Gastroesophageal sphincter (tissue), 4 donors: ENCODE results near the gene SLC38A1. TPM values are rescaled to one million over a fixed set of nuclear protein-coding genes. Genes with fewer than 3 reads are reported as not detected.

ENCODE experiments used
- ATAC-seq: fragments of 150-250 bp; one replicate; pipeline ENCODE4 v1.9.1; 2016; ENCODE audit warnings: mild to moderate bottlenecking, moderate library complexity
- H3K27ac ChIP-seq, 4 donors: fragments of 200-600 bp; sonication (generic) in 3 of 4; 1 replicate in 3 of 4; 2 replicates in 1 of 4; pipeline ENCODE4 v1.5.1; 2016 to 2019
- H3K27me3 ChIP-seq: fragments of 200-600 bp; sonication (generic); one replicate; pipeline ENCODE4 v1.5.1; 2019
- H3K36me3 ChIP-seq, 2 donors: fragments of 200-600 bp; sonication (generic); one replicate each; pipeline ENCODE4 v1.5.1; 2019; ENCODE audit warnings: control low read depth in 1 of 2
- H3K4me1 ChIP-seq, 3 donors: fragments of 200-600 bp; sonication (generic); 1 replicate in 2 of 3; 2 replicates in 1 of 3; pipeline ENCODE4 v1.5.1; 2016 to 2019; ENCODE audit warnings: control low read depth in 2 of 3
- H3K4me3 ChIP-seq, 2 donors: fragments of 200-600 bp; sonication (generic); one replicate each; pipeline ENCODE4 v1.5.1; 2019; ENCODE audit warnings: mild to moderate bottlenecking in 1 of 2, moderate library complexity in 1 of 2
- H3K9me3 ChIP-seq, 3 donors: fragments of 200-600 bp; sonication (generic); one replicate each; pipeline ENCODE4 v1.5.1; 2017 to 2019; ENCODE audit warnings: control low read depth in 2 of 3
- EP300 ChIP-seq: sonication (generic); formaldehyde crosslinking; IDR thresholded peaks from one replicate; pipeline ENCODE4 v1.6.1; 2017; ENCODE audit warnings: antibody characterized with exemption, mild to moderate bottlenecking
- POLR2A ChIP-seq, 2 donors: fragments of 450-650 bp; IDR thresholded peaks; one replicate each; pipeline ENCODE4 v1.6.1; 2017; ENCODE audit warnings: antibody characterized with exemption in 2 of 2, mild to moderate bottlenecking in 2 of 2, moderate library complexity in 1 of 2
- POLR2AphosphoS5 ChIP-seq: sonication (generic); formaldehyde crosslinking; IDR thresholded peaks from one replicate; pipeline ENCODE4 v1.6.1; 2017; ENCODE audit warnings: antibody characterized with exemption
- WGBS, 2 donors: methylation state at CpG; one replicate each; pipeline ENCODE4 v1.1.5; 2018; ENCODE audit warnings: low coverage in 1 of 2; 5-methylcytosine and 5-hydroxymethylcytosine counted together
- total RNA-seq, 4 donors: library from RNA; depleted of rRNA; stranded (reverse); fragments of >200 nt; gene quantifications; one replicate each; pipeline ENCODE4 v1.1.0, GENCODE V29; 2016
- TF ChIP-seq, protein P1 (sequence below), 4 experiments: fragments of 200-600 bp in 2 of 4; fragments of 450-650 bp in 2 of 4; sonication (generic) in 1 of 4; IDR thresholded peaks; one replicate each; pipeline ENCODE4 v1.5.1; 2017 to 2019; ENCODE audit warnings: antibody characterized with exemption in 4 of 4, mild to moderate bottlenecking in 2 of 4, moderate library complexity in 2 of 4

The SLC38A1 gene
- total RNA-seq, 4 donors from 2014 or later: 175 to 273 (median 195) TPM

DNA sequence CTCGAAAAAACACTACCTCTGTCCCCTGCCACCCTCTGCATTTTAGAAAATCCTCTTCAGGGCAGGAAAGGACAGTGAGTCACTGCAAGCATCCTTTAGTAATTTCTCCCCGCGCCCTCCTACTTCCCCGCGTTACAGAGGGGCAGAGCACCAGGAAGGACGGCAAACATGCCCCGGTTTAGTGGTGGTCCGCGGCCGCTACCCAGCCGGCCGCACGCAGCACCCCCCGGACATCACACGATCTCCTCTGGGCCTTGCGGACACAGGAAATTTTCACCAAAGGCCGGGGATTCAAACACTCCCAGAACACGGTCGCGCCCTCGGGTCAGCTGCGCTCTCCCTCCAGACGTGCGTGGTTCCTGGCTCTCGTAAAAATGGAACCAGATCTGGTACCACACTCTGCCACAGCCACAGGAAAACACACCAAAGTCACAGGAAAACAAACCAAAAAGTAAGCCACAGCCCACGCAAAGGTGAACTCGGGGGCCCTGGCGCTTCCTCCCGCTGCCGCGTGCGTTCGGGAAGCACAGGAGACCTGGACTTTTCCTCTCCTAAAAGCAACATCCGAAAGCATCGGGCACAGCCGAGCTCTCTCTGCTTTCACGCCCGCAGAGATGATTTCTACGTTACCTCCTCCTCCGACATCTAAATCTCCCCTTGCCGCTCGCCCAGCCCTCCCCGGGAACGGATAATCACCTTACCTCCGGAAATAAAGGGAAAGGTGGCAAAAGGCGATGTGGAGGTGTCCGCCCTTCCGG is 839 bp downstream of the SLC38A1 start:
- Histone ChIP-seq H3K9me3 (no peaks in the 10 kb centered on the region), H3K27me3 (peaks cover 7% of the 10 kb centered on the region), H3K4me1 (peaks cover 1 to 53% (median 4%) of the 10 kb centered on the region in 3 donors), H3K27ac (peak overlapping the region; percentile 89 to 95 (median 91)), H3K36me3 (no peaks in the 10 kb centered on the region), H3K4me3 (peak overlapping the region; percentile 63 to 69)
- 0% methylated on average over 5 to 13 of the region's 48 CpGs for WGBS, 2 donors
- no peak for ATAC-seq
- no peak for TF ChIP-seq EP300
- no peak for TF ChIP-seq POLR2AphosphoS5
- TF ChIP-seq, protein P1, sequence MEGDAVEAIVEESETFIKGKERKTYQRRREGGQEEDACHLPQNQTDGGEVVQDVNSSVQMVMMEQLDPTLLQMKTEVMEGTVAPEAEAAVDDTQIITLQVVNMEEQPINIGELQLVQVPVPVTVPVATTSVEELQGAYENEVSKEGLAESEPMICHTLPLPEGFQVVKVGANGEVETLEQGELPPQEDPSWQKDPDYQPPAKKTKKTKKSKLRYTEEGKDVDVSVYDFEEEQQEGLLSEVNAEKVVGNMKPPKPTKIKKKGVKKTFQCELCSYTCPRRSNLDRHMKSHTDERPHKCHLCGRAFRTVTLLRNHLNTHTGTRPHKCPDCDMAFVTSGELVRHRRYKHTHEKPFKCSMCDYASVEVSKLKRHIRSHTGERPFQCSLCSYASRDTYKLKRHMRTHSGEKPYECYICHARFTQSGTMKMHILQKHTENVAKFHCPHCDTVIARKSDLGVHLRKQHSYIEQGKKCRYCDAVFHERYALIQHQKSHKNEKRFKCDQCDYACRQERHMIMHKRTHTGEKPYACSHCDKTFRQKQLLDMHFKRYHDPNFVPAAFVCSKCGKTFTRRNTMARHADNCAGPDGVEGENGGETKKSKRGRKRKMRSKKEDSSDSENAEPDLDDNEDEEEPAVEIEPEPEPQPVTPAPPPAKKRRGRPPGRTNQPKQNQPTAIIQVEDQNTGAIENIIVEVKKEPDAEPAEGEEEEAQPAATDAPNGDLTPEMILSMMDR (IDR thresholded peaks at IDR 0.05): no peak
- TF ChIP-seq POLR2A (IDR thresholded peaks at IDR 0.05): no peak

DNA sequence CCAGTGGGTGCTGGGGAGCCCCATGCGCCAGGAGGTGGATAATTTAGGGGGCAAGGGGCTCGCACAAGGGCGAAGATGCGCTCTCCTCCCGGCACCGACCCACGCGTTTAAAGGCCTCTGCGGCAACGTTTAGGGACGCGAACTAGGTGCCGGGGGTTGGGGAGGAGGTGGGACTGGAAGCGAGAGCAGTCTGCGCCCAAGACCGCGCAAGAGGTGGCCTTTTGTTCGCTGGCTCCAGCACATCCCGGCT is 1.3 kb downstream of the SLC38A1 start:
- H3K4me1 ChIP-seq: peaks cover 2 to 58% (median 4%) of the 10 kb centered on the region in 3 donors
- no peak for ATAC-seq

DNA sequence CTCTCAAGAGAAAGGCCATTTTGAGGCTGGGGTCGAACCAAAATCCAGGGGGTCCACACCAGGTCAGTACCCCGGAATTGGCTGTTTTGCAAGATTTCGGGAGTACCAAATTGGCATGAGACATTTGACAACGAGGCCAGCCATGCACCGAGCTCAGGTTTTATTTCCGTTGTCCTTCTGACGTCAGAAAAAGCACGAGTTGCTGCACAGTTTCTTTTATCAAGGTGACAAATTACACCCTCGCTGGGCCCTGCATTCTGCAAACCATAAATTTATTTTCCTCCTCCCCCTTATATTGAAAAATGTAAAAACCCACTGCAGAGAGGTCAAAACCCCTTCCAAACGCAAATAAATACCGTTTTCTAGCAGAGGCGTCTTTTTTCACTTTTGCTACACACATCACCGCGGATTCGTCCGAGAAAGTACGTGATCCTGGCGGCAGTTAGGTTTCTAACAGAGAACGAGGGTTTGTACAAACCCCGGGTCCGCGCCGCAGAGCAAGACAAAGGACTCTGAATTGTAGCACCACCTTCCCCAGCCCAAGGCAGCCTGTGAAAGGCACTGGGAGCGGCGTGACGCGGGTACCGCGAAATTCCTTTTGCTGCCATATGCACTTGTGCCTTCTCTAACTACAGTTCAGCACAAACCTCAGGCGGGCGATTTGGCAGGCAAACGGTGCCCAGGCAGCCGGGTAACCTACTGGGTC is 1.8 kb downstream of the SLC38A1 start:
- Histone ChIP-seq H3K4me1 (peaks cover 2 to 63% (median 4%) of the 10 kb centered on the region in 3 donors), H3K27me3 (peaks cover 7% of the 10 kb centered on the region)
- WGBS, 2 donors: 15 to 29% methylated on average over 5 to 25 of the region's 33 CpGs

More for the DNA sequence above, 1.3 kb downstream of the SLC38A1 start:
- peak overlapping the region; percentile 63 to 69 for H3K4me3 ChIP-seq
- H3K27ac ChIP-seq: peak overlapping the region; percentile 89 to 95 (median 91)
- H3K36me3 ChIP-seq: no peaks in the 10 kb centered on the region
- H3K9me3 ChIP-seq: no peaks in the 10 kb centered on the region
- TF ChIP-seq POLR2A (IDR thresholded peaks at IDR 0.05) (no peak), EP300 (no peak)
- H3K27me3 ChIP-seq: peaks cover 7% of the 10 kb centered on the region
- 0 to 8% methylated on average over 5 to 12 of the region's 19 CpGs for WGBS, 2 donors

DNA sequence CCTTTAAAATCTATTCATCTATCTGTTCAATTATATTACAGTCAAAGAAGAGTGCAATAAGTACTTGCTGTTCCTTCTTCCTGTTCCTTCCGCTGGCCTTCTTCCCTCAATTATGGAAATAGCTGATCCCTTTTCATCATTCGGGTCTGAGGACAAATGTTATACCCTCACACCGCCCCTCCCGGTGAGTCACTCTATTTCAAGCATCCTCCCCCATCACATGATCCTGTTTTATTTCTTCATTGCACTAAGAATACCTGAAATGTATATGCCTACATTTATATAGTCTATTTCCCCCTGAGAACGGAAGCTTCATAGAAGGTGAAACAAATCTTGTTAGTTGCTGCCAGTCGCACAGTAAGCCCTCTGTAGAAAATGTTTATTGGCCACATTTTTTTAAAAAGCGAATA is 2.5 kb downstream of the SLC38A1 start:
- WGBS, 2 donors: 32 to 34% methylated on average over 7 of the region's 7 CpGs

More for the DNA sequence above, 1.8 kb downstream of the SLC38A1 start:
- peak; percentile 28 to 29 for TF ChIP-seq POLR2A (IDR thresholded peaks at IDR 0.05)
- no peak for TF ChIP-seq EP300
- TF ChIP-seq POLR2AphosphoS5: peak; percentile 45
- TF ChIP-seq, protein P1 (IDR thresholded peaks at IDR 0.05): peak in 1 of 4 experiments; percentile 7
- peak overlapping the region; percentile 89 to 95 (median 91) for H3K27ac ChIP-seq
- peak; percentile 31 for ATAC-seq
- H3K36me3 ChIP-seq: no peaks in the 10 kb centered on the region
- peak overlapping the region; percentile 63 to 69 for H3K4me3 ChIP-seq
- H3K9me3 ChIP-seq: no peaks in the 10 kb centered on the region

DNA sequence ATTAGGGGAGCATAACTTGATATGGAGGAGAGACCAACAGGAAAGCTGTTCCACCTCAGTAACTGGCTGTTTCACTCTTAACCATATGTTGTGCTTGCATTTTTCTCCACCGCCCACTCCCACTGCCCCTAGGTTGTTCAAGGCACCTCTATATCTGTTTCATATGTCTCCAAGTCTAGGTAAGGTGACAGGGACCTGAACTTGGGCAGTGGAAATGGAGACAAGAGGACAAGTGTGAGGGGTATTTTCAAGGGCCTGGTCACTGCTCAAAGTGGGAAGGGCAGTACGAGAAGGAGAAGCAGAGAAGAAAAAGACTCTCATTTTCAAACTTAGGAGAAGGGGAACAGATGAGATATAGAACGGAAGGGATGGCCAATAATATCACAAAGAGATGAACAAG is 3.1 kb downstream of the SLC38A1 start:
- Histone ChIP-seq H3K27ac (peak overlapping the region; percentile 89 to 95 (median 91)), H3K4me3 (peak overlapping the region; percentile 63 to 69), H3K36me3 (no peaks in the 10 kb centered on the region), H3K4me1 (peaks cover 7 to 76% (median 9%) of the 10 kb centered on the region in 3 donors), H3K9me3 (no peaks in the 10 kb centered on the region), H3K27me3 (peaks cover 7% of the 10 kb centered on the region)
- WGBS, 2 donors: 35 to 68% methylated on average over 3 of the region's 3 CpGs
- TF ChIP-seq EP300: no peak
- TF ChIP-seq, protein P1 (IDR thresholded peaks at IDR 0.05): no peak
- no peak for ATAC-seq

More for the DNA sequence above, 2.5 kb downstream of the SLC38A1 start:
- Histone ChIP-seq H3K9me3 (no peaks in the 10 kb centered on the region), H3K36me3 (no peaks in the 10 kb centered on the region), H3K27me3 (peaks cover 7% of the 10 kb centered on the region), H3K27ac (peak overlapping the region; percentile 89 to 95 (median 91)), H3K4me3 (peak overlapping the region; percentile 63 to 69), H3K4me1 (peaks cover 4 to 69% (median 4%) of the 10 kb centered on the region in 3 donors)
- ATAC-seq: no peak
- TF ChIP-seq EP300: no peak
- TF ChIP-seq POLR2A (IDR thresholded peaks at IDR 0.05): no peak
- peak; percentile 69 for TF ChIP-seq POLR2AphosphoS5
